ENCODE measurements around the gene DIABLO.
"Not testable (repeated sequence)": the region's sequence is repeated elsewhere in the genome, so short reads cannot be mapped to it uniquely, and the experiment has no call there.

The DIABLO gene

GRCh38 chr12:122189626-122190475 lies 36.0 kb downstream of the DIABLO start:
- no peak for DNase-seq (ENCODE audit: low read depth in 2 of 2)

DNA sequence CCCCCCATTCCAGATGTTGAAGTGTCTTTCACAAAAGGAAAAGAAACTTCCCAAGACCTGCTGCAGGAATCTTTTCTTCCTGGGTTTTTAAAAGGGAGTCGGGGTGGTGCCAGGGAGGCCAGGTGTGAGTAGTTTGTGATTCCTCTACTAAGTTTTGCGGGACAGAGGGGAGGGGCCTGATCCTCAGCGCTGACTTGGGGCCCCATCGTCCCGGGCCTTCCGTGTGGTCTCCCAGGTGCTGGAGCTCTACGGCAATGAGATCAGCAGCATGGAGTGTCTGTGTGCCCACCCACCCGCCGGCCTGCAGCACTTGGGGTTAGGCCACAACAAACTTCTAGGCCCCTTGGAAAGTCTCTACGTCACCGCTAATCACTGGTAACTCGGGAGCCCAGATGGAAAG lies 38.4 kb downstream of the DIABLO start:
- no peak for DNase-seq (ENCODE audit: low read depth in 2 of 2)

DNA sequence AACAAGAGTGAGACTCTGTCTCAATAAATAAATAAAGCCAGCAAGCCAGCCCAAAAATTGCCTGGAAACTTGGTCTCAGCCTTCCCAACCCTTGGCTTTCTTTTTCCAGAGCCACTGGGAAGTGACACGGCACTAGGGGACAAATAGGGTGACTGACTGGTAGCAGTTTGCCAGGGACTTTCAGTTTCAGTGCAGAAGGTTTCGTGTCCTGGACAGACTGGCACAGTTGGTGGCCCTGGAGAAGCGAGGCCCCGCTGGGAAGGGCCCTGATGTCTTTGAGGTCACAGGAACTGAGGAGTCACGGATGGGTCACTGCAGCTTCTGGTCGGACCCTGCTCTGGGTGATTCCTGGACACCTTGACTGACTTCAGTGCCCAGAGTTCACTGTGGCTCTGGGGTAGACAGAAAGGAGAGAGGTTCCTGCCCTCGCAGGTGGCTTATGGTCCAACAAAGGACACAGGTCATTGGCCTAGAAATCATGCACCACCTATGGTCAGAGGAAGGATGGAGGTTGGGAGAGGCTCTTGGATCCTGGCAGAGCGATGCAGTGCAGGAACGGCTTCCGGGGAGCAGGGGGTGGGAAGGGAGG lies 40.3 kb downstream of the DIABLO start:
- DNase-seq (ENCODE audit: low read depth in 2 of 2) = no peak

DNA sequence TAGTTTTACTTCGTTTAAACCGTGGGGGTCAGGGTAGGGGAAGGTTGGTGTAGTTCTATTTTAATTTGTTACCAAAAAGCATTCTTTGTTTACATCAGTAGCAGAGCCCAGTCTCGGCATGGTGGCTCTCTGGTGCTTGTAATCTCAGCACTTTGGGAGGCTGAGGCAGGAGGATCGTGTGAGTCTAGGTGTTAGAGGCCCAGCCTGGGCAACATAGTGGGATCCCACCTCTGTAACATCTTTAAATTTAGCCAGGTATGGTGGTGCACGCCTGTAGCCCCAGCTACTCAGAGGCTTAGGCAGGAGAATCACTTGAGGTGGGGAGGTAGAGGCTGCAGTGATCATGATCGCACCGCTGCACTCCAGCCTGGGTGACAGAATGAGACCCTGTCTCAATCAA lies 40.8 kb downstream of the DIABLO start:
- no peak for DNase-seq (ENCODE audit: low read depth in 2 of 2)

DNA sequence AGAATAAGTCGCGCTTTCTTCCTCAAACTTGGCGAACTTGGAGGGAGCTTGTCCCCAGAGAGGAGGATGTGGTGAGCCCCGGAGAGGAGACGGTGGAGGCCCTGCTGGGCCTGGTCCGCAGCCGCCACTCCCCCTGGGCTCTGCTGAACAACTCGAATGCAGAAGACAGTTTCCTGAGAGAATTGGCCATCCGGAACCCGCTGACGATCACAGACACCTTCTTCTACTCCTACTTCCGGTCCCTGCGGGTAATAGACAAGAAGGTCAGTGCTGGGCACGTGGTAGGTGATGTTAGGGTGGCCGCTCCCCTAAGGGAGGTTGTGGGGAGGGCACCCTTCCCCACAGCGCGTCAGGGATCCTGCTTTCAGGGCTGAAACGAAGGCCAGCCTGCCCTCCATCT lies 41.3 kb downstream of the DIABLO start:
- DNase-seq (ENCODE audit: low read depth in 2 of 2) = no peak

DNA sequence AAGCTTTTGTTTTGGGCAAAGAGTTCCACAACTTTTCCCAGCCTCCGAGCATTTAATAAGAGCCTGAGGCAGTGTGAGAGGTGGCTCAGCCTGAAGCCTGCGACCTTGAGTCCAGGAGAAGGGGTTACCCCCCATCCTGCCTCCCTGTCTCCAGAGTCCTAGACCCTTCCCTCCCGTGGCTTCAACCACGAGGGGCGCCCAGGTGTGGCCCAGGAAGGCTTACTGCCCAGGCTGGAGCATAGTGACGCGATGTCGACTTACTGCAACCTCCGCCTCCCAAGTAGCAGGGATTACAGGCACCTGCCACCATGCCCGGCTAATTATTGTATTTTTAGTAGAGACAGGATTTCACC lies 42.3 kb downstream of the DIABLO start:
- DNase-seq (ENCODE audit: low read depth in 2 of 2) = no peak

GRCh38 chr12:122182887-122183587 lies 42.8 kb downstream of the DIABLO start, which contains the start of gene LRRC43:
Gene LRRC43 (plus strand): TSS chr12:122183123. CDS start chr12:122183145, 22 bp downstream.
- no peak for DNase-seq (ENCODE audit: low read depth in 2 of 2)

GRCh38 chr12:122176473-122176872 lies 49.4 kb downstream of the DIABLO start:
- not testable (repeated sequence) for DNase-seq (ENCODE audit: low read depth in 2 of 2)

GRCh38 chr12:122174155-122174845 lies 51.6 kb downstream of the DIABLO start, which contains the start of gene IL31:
Gene IL31 (minus strand): TSS chr12:122174221. CDS start chr12:122174172, 49 bp downstream.
- DNase-seq (ENCODE audit: low read depth in 2 of 2) = no peak

DNA sequence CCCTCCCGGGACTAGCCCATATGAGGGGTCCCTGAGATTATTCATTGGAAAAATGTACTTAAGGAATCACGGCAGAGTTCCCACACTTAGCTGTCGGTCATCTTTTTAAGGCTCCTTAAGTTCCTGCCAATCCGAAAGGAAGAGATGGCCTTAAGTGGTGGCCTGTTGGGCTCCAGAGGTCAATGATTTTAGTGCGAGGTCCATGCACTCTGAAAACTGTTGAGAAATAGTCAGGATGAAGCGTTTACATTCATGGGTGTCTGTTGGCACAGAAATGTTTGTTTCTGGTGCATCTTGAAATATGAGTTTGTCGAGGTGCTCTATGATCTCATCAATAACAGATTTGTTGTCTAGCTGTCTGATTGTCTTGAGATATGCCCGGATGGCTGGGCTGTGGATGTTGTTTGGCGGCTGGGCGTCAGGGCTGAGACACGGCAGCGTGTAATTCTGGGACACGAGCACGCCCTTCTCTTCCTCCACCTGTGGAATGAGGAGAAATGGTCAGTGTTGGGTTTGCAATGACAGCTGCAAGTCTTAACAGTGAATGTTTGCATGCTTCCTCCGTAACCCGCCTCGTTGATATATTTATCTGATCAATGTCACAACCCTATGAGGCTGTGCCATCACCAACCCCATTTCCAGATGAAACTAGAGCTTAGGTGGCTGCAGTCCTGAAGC lies 53.5 kb downstream of the DIABLO start:
- no peak for DNase-seq (ENCODE audit: low read depth in 2 of 2)

- no peak for DNase-seq (ENCODE audit: low read depth in 2 of 2)
Observed at GRCh38 chr12:122171399-122171798, 54.5 kb downstream of the DIABLO start.

DNA sequence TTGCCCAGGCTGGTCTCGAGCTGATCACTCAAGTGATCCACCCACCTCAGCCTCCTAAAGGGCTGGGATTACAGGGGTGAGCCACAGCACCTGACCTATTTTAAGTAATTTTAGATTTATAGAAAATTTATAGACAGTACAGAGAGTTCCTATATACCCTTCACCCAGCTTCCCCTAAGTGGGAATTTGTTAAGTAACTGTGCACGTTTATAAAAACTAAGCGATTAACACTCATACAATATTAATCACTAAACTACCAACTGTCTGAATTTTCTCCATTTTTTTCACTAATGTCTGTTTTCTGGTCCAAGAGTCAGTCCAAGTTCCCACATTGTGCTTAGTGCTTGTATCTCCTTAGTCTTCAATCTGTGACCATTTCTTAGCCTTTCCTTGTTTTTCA lies 57.4 kb downstream of the DIABLO start:
- no peak for DNase-seq (ENCODE audit: low read depth in 2 of 2)

GRCh38 chr12:122167356-122167925 lies 58.4 kb downstream of the DIABLO start:
- no peak for DNase-seq (ENCODE audit: low read depth in 2 of 2)

DNA sequence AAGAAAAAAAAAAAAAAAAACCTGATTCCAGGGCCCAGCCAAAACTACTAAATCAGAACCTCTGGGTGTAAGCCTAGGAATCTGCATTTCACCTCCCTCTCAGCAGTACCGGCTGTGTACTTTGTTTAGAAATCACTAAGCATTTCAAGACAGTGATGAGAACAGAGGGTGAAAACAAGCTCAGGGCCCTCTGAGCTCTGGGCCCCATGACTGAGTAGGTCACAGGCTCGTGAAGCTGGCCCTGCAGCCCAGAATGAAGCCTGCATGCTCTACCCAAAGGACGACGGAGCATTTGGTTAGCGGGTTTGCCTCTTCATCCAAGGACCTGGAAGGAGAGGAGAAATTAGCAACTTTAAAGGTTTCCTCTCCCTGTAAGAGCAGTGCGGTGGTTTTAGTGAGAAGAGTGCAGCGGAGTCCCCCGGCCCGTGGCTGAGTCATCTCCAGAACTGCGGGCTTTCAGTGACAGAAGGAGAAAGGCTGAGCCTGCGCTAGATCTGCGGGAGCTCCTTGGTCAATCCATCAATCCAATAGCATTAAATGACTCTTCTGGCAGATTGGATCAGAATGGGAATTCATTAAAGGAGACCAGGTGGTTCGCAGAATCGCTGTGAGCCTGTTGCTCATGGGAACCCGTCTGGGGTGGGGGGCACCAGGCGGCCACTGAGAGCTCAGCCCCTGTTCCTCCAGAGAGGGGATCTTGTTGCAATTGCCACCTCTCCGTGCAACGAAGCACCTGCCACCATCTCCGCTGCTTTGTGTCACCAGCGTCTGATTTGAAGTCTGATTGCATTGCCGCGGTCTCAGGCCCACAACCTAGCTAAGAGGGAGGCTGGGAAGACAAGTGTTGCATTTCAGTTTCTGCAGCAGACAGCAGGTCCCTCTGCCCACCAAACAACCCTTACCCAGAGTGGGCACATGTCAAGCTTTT lies 59.2 kb downstream of the DIABLO start:
- no peak for DNase-seq (ENCODE audit: low read depth in 2 of 2)

GRCh38 chr12:122162976-122163375 lies 62.9 kb downstream of the DIABLO start:
- DNase-seq (ENCODE audit: low read depth in 2 of 2) = no peak

DNA sequence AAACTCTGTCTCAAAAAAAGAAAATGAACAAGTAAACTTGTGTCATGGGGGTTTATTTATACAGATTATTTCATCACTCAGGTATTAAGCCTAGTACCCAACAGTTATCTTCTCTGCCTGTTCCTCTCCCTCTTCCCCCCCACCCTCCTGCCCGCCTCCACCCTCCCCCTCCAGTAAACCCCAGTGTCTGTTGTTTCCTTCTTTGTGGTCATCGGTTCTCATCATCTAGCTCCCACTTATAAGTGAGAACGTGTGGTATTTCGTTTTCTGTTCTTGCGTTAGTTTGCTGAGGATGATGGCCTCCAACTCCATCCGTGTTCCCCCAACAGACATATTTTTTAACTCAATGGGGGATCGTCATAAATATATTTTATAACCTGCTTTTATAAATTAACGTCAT lies 64.2 kb downstream of the DIABLO start:
- no peak for DNase-seq (ENCODE audit: low read depth in 2 of 2)

- no peak for DNase-seq (ENCODE audit: low read depth in 2 of 2)
Observed at GRCh38 chr12:122160761-122161160, 65.1 kb downstream of the DIABLO start.

GRCh38 chr12:122159882-122160281 lies 66.0 kb downstream of the DIABLO start:
- DNase-seq (ENCODE audit: low read depth in 2 of 2) = no peak

DNA sequence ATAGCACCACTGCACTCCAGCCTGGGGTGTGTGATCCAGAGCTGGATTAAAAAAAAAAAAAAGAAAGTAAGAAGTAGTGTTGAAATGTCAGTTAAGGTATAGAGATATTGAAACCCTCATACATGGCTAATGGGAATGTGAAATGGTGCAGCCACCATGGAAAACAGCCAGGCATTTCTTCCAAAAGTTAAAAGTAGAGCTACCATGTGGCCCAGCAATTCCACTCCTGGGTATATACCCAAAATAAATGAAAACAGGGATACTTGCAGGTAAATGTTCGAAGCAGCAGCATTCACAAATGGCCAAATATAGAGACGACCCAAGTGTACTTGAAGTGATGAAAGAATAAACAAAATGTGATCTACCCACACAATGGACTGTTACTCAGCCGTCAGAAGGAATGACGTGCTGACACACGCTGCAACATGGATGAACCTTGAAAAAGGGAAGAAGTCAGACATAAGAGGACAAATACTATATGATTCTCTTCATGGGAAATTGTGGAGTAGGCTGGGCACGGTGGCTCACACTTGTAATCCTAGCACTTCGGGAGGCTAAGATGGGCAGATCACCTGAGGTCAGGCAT lies 67.1 kb downstream of the DIABLO start:
- no peak for DNase-seq (ENCODE audit: low read depth in 2 of 2)

Measured in activated CD8-positive, alpha-beta memory T cell treated with anti-CD3 and anti-CD28 coated beads for 4 hours (primary cell).